ENCODE results near the gene LMCD1. TPM values are rescaled to one million over a fixed set of nuclear protein-coding genes. Genes with fewer than 3 reads are reported as not detected.

The LMCD1 gene
- total and polyA plus RNA-seq, 2 of the 8 experiments (the other 6 are each of a cell fraction or from before 2014, with no cell fraction given) = 12.3 to 26.5 TPM

- Histone ChIP-seq H2BK5ac (ENCODE audit: low read depth, low read length) (no peak overlapping the region), H3K79me1 (ENCODE audit: low read depth, low read length) (no peaks in the 10 kb centered on the region), H3K9ac (replicated peaks in 1 of 4; ENCODE audit: extremely low read depth in 1 of 4, low read depth in 3 of 4, low read length in 3 of 4) (no peak overlapping the region), H4K20me1 (replicated peaks in 1 of 2; ENCODE audit: control insufficient read depth in 1 of 2, insufficient read depth in 2 of 2, low read length in 2 of 2) (no peaks in the 10 kb centered on the region), H4K8ac (ENCODE audit: extremely low read depth, insufficient read depth, low read length) (no peak overlapping the region), H3K4me3 (ENCODE audit: extremely low read depth in 1 of 4, insufficient read depth in 2 of 4, low read depth in 3 of 4, low read length in 4 of 4) (no peak overlapping the region), H3K56ac (replicated peaks; ENCODE audit: insufficient read length, low read depth, low read length) (no peak overlapping the region), H3K23me2 (ENCODE audit: low read depth, low read length) (no peaks in the 10 kb centered on the region; the same call in 1 of the 2 replicates), H3K9me3 (ENCODE audit: insufficient read depth in 2 of 2, low read depth in 1 of 2, low read length in 1 of 2) (peaks cover 0 to 4% of the 10 kb centered on the region in 2 experiments; a peak in 1 of 4 replicates), H3K14ac (ENCODE audit: insufficient read length) (no peak overlapping the region), H2AK5ac (ENCODE audit: low read depth, low read length) (no peak overlapping the region), H2AFZ (ENCODE audit: low read length) (no peak overlapping the region), H2BK120ac (replicated peaks; ENCODE audit: low read depth, low read length) (no peak overlapping the region), H3K4me2 (ENCODE audit: insufficient read depth in 1 of 2, low read depth in 2 of 2, low read length in 2 of 2) (no peak overlapping the region), H4K91ac (replicated peaks; ENCODE audit: insufficient read length, low read length) (no peak overlapping the region), H4K5ac (ENCODE audit: insufficient read length, low read depth, low read length) (no peak overlapping the region), H2BK20ac (ENCODE audit: low read length) (no peak overlapping the region), H3K4ac (replicated peaks; ENCODE audit: insufficient read length, low read depth, low read length) (no peak overlapping the region), H3K27ac (ENCODE audit: low read depth, low read length) (no peak overlapping the region), H3K4me1 (replicated peaks in 1 of 4; ENCODE audit: control insufficient read depth in 3 of 4, insufficient read depth in 4 of 4, low read length in 3 of 4) (no peaks in the 10 kb centered on the region), H2BK15ac (ENCODE audit: low read length) (no peak overlapping the region), H3K79me2 (ENCODE audit: control insufficient read depth in 1 of 2, insufficient read depth in 2 of 2, low read length in 2 of 2) (no peaks in the 10 kb centered on the region), H3K36me3 (ENCODE audit: control insufficient read depth in 2 of 4, insufficient read depth in 4 of 4, low read length in 3 of 4) (peaks cover 0 to 4% (median 0%) of the 10 kb centered on the region in 4 experiments; a peak in 1 of 8 replicates), H2BK12ac (ENCODE audit: low read depth, low read length) (no peak overlapping the region), H3K23ac (ENCODE audit: insufficient read length) (no peak overlapping the region), H3K27me3 (replicated peaks in 1 of 4; ENCODE audit: control insufficient read depth in 3 of 4, extremely low read depth in 1 of 4, insufficient read depth in 3 of 4, low read length in 3 of 4) (peaks cover 0 to 1% (median 0%) of the 10 kb centered on the region in 4 experiments; a peak in 1 of 7 replicates), H3K18ac (ENCODE audit: extremely low read depth, low read length) (no peak overlapping the region)
- ChIA-PET POLR2A (ENCODE audit: partially characterized antibody) (no interaction called here), CTCF (ENCODE audit: partially characterized antibody) (interaction anchor here (0.7 to 1.1 kb wide), 3 partner anchors 10 to 119 kb away, joined by 4 to 5 read pairs (median 5); no protein-coding TSS in a partner anchor)
- WGBS, 2 experiments (ENCODE audit: extremely low coverage in 1 of 2, insufficient coverage in 1 of 2, insufficient read length in 1 of 2, insufficient replicate concordance in 2 of 2, low coverage in 1 of 2, low lambda C conversion rate in 2 of 2, missing lambda C conversion rate in 1 of 2) = 67% methylated on average over 3 of the region's 3 CpGs; no CpG with 5 or more reads in 1 of the 2 experiments
- DNase-seq (ENCODE audit: low read depth in 1 of 2, low spot score in 2 of 2) (no peak), FAIRE-seq (no peak)
- TF ChIP-seq BCL11A (IDR thresholded peaks at IDR 0.05; ENCODE audit: low read depth in 2 of 2, low read length in 2 of 2) (no peak), RBBP5 (IDR thresholded peaks at IDR 0.05; ENCODE audit: borderline replicate concordance, low read depth, low read length) (no peak), MAX (IDR thresholded peaks at IDR 0.05) (no peak), PHF8 (conservative IDR thresholded peaks at IDR 0.05; ENCODE audit: low read depth, low read length) (no peak), NANOG (IDR thresholded peaks at IDR 0.05; ENCODE audit: insufficient read depth, low read depth, low read length, poor library complexity, severe bottlenecking) (no peak), SP4 (IDR thresholded peaks at IDR 0.05; ENCODE audit: low read length) (no peak), BRCA1 (IDR thresholded peaks at IDR 0.05; ENCODE audit: low read depth, low read length) (no peak), RAD21 (IDR thresholded peaks at IDR 0.05 in 1 of 2, conservative IDR thresholded peaks at IDR 0.05 in 1 of 2; ENCODE audit: low read depth in 2 of 2, low read length in 2 of 2) (no peak), RXRA (IDR thresholded peaks at IDR 0.05; ENCODE audit: insufficient read depth, low read depth, low read length) (no peak), KDM1A (IDR thresholded peaks at IDR 0.05; ENCODE audit: borderline replicate concordance, low read length) (no peak), MAFK (IDR thresholded peaks at IDR 0.05; ENCODE audit: low read depth, low read length) (no peak), ATF2 (IDR thresholded peaks at IDR 0.05; ENCODE audit: low read length) (no peak)
These were observed 20.9 kb upstream of the LMCD1 start for GRCh38 chr3:8480699-8481098.

Data from H1 (cell line).